GM21576 (cell line): ENCODE measurements around the gene GID8.

Experiments used
- ATAC-seq: cut with Tn5 transposase; IDR thresholded peaks from one replicate; pipeline ENCODE4 v1.9.1; 2021; ENCODE audit warnings: mild to moderate bottlenecking, moderate library complexity; ENCODE audit not compliant: unreplicated experiment

The GID8 gene

DNA sequence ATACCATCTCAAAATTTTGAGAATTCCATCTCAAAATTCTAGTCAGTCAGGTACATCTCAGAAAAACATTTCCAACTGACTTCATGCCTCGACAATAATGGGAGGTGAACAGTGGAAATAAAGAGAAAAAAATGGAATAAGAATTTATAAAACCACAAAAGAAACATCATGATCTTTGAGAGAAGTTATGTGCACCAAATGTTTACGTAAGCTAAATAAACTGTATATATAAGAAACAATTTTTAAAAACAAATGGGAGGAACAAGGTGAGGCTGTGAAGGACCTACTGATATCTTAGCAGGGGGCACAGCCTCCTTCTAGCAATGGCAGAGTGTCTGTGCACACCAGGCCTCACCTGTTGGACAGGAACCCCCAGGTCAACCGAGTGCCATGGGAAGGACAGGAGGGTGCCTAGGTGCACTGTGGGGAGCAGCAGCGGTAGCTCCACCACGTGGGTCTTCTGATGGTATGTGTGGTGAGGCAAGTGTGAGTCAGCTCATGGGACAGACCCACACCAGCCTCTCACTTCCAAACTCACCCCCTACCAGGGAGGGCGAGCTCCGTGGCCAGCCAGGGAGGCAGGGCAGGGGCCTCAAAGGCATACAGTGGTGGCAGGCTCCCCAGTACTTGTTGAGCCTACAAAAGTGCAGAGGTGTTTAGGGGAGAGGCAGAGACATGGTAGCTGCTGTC, 34.9 kb upstream of the GID8 start:
- no peak for ATAC-seq

DNA sequence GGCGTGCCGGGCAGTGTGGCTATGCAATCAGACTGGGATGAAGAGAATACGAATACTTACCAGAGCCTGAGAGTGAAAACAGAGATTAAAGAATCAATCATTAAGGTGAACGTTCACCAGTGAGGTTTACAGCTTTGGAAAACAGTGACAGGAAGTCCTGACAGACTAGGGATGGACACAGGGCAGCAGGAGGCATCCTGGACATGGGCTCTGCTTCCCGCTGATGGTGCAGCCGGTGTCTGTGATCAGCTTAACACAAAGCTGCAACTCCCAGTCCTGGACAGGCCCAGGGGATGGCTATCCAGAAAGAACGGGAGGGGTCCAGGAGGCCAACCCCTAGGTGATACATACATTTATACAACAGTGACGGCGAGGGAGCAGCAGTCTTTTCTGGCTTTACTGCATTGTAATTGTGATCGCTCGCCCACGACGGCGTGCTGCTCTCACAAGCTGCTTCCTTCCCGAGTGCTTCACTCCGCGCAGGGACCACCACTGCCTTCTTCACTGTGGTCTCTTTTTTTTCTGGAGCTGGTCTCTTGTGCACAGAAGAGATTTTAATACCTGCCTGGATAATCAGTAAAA, 32.3 kb upstream of the GID8 start:
- no peak for ATAC-seq

DNA sequence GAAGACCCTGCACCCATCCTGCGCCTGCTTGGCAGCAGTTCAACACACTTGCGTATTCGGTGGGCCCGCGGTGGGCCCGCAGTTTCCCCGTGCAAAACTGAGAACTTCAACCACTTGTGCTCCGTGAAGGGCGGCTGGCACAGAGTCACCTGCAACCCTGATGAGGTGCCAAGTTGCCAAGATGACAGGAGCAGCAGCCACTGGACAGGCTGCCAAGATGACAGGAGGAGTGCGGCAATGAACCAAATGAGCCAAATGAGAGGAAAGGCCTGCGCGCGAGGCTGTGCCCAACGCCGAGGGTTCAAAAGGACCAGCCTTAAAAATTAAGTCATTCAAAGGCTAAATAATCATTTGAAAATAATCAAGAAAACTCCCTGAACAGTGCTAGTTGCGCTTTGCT, 31.7 kb upstream of the GID8 start:
- no peak for ATAC-seq

DNA sequence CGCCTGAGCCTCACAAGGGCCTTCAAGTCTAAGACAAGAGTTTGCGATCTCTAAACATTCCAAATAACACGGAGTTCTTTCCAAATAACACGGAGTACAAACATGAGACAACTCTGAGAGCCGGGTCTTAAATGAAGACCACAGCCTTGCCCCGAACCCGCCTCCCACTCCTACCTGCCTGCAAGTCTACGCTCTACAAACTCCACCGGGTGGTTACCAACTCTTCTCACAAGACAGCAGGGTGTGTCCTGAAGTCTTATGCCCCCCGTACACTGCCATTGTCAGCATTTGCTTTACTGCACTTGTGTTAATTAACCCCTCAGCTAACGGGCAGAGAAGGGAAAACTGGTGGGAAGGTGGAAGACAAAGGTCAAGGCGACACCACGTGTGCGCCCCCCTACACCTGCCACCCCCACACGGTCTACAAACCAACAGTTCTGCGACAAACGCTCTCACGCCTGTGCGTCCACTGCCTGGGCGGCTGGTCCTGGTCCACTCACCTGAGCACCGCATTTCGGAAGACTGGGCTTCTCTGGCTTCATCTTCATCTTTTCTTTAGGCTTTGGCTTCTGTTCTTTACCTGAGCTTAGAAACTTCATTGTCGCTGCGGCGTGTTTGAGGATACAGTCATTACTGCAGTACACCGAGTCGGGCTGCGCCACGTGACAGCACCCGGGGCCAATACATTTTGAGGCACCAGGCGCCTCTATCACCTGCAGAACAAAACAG, 31.1 kb upstream of the GID8 start:
- ATAC-seq: no peak

DNA sequence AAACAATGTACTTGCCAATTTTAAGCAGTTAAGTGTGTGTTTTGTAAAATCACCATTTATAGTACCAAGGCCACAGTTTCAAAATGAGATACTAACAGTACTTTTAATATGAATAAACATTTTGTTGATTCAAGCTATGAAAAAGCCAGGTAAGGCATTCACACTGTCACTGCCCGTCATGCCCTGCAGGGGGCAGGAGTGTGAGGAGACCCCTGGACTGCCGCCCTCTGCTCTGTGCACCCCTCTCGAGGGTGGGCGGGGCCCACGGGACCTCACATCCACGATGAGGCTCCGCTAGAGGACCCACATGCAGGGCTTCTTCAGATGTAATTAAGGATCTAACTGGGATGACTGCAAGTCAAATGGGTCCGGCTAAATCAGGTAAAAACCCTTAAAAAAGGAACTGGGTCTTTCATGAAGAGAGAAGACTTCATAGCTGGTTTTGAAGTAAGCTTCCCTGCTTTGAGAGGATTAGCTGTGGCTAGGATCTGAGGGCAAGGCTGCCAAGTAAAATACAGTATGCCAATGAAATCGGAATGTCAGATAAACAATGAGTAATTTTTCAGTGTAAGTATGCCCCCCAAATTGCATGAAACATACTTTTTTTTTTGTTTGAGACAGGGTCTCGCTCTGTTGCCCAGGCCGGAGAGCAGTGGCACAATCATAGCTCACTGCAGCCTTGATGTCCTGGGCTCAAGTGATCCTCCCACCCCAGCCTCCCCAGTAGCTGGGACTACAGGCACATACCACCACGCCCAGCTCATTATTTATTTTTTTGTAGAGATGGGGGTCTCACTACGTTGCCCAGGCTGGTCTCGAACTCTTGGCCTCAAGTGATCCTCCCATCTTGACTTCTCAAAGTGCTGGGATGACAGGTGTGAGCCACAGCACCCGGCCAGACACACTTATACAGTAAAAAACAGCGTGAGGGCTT, 30.3 kb upstream of the GID8 start:
- ATAC-seq: no peak

DNA sequence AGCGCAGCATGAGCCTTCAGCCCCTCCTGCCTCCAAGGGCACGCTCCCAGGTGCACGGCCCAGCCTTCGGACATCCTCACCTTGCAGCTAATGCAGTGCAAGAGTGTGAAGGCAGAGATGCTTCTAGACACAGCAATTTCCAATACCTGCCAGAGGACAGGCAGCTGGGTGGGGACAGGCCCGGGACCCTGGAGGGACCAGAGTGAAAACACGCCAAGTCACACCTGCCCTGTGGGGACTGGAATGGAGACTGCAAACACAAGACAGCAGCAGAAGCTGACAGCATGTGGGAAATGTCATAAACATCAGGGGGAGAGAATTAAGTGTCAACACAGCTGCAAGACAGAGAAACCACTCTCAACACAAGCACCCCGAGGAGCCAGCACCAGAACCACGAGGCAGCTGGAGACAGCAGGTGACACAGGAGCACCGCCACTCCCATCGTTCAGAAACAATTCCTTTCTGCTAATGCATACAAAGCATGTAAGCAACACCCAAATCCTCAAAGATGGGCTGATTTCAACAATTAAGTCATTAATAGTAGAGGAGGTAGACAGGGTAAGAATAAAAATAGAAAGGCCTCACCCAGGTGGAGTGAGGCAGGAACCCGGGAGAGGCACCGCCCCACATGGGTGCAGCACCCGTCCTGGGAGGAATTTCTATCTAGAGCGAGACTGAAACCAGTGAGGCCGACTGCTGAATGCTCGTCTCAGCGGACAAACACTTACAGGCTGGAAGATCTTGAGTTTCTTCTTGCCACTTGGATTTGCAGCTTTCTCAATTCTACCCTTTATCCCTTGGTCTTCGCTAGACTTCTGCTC, 28.8 kb upstream of the GID8 start:
- ATAC-seq: no peak

DNA sequence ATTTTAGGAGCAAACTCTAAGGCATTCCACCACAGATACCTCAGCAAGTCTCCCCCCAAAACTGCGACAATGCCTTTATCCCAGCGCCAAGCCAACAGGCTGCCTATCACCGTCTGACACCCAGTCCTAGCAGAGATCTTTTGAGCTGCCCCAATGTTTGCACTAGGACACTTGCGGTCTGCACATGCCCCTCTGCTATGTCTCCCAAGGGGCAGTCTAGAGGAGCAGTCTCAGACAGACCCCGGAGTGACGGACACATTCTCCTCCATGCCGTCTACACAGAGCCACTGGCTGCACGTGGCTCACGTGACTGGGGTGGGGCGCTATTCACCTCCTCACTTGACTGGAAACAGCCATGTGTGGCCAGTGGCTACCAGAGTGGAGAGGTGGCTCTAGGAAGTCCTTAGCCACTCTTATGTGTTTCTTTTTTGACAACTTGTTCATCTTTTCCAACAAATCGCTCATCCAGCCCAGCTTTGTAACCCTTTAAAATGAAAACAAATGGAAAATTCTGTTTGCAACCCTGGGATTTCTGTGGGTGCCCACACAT, 27.7 kb upstream of the GID8 start:
- no peak for ATAC-seq

DNA sequence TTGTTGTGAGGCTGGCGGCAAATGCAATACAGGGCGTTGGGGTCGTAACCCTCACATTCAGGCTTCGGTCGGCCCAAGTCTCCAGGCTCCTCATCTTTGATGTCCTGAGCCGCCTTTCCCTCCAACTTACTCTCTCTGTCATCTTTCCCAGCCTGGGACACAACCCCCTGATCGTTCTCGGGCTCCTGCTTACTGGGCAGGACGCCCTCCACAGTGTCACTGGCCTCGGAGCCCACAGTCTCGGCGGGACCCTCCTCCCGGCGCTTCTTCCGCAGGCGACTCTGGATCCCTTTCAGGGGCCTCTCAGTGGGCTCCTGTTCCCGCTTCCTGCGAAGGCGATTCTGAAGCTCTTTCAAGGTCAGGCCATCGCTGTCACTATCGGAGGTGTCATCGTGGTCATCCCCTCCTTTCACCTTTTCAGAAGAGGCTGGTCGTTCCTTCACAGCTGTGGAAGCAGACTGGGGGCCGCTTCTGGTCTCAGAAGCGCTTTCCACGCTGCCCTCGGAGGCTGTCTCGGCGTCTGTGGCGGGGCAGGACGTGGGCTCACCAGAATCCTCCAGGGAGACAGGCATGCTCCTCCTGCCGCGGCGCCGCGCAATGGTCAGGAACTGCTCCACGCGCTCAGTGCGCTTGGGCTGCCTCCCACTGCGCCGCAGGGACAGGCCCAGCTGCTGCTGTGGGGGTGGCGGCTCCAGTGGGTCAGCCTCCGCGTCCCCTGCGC, 27.0 kb upstream of the GID8 start:
- no peak for ATAC-seq

DNA sequence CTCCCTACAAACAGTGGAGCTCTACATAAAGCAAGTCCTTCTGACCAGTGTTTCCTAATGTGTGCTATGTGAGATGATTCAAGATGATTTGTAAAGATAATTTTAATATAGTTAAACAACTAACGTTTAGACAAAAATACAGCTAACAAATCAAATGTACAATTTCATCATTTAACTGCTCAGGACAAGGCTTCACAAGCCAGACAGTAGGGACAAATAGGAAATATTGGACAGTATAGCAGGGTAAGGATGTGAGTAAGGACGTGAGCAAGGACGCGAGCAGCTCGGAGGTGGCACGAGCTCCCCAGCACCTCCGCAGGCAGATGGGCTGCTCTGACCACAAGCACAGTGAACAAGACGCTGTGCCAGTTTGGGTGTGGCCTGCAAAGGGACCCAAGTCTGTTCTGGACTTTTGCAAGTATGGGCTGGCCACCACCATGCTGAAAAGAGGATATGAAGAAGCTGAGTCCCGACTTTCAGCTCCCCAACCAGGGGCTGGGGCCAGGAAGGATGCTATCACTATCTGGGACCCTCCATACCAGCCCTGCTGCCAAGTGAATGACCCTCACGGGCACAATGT, 26.2 kb upstream of the GID8 start:
- no peak for ATAC-seq

DNA sequence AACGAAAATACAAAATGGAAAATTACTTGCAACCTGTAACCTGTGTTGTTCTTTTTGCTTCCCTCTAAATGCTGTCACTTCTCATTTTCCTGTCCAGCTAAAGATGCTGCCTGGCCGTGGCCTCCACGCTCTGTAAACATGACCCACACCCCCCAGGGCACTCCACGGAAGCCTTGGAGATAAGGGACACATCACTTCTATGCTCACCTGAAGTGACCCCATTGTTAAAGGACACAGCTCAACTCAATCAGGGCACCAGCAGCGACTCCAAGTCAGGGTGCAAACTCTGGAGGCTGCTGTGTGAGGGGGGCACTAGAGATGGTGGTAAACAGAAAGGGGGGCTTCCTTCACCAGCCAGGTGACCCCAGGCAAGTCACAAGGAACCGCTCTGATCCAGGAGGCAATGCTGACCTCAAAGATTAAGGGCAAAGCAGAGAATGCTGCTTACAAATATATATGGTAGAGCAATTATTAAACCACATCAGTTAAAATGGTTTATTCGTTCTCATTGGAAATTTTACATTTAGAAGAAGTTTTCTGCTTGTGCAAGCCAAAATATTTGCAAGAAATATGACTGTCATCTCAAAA, 24.8 kb upstream of the GID8 start:
- ATAC-seq: no peak

DNA sequence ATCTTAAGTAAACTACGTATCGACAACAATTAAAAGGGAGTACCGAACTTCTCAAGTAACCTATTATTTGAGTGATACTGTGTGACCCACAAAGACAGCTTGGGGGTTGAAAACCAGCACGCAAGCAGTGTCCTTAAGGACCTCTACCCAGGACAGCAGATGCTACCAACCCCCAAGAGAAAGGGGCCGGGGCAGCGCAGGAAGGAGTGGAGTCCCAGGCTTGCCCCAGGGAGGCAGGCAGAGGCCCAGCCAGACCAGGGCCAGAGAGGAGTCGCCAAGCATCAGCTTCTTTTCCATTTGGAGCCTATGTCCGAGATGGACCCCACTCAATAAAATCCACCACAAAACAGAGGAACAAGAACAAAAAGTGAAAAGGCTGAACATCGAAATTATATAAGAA, 23.5 kb upstream of the GID8 start:
- ATAC-seq: no peak

DNA sequence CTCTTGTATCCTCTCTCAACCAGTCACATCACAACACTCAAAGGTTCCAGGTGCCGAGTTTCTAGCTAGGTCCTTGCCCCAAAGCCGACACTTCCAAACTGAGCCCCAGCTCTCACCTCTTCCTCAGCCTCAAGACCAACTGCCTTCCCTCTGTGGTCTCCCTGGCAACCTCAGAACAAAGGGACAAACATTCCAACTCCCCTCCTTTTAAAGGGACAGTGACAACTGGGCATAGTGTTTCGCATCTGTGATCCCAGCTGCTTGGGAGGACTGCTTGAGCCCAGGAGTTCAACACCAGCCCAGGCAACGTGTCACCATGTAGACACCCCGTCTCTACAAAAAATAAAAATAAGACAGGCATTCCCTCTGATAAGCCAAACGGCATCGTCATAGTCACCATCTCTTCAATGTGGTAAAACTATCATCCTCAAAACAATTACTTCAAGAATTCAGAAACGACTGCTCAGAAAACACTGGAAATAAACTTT, 22.9 kb upstream of the GID8 start:
- ATAC-seq: no peak

DNA sequence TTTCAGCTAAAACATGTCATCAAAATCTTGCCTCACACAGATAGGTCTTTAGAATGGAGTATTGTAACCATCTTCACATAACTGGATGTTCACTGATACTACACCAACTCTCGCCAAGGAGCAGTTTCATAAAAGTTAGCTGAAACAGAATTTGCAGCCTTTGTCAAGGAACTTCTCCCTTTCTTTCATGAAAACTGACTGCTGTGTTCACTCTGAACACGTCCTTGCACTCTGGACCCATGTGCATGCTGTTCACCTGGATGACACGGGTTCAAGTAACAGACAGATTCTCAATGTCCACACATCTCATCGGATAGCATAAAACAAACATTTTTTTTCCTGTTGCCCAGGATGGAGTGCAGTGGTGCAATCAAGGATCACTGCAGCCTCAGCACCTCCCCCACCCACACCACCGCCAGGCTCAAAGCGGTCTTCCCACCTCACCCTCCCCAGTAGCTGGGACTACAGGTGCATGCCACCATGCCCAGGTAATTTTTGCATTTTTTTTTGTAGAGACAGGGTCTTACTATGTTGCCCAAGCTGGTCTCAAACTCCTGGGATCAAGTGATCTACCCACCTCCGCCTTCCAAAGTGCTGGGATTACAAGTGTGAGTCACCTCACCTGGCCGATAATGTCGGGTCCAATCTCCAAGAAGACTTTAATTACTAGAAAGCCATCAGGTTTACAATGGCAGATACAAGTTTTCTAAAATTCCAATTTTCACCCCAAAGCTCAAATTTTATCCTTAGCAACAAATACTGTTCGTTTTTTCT, 21.1 kb upstream of the GID8 start:
- no peak for ATAC-seq

DNA sequence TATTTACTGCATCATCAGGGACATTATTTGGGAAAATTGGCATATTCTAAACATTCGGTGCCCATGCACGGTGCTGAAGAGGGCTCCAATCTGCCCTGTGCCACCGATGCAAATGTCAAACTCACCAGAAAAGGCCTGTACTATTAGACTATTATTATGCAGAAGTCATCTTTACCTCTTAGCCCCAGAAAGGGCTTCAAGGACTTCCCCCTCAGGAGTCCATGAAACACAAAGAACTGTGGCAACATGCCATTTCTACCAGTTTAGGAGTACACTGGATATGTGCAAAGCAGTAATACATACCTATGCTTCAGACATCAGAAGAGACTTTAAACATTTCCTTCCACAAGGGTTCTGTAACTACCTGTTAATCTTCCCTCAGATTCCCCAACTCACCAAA, 20.2 kb upstream of the GID8 start:
- ATAC-seq: no peak

DNA sequence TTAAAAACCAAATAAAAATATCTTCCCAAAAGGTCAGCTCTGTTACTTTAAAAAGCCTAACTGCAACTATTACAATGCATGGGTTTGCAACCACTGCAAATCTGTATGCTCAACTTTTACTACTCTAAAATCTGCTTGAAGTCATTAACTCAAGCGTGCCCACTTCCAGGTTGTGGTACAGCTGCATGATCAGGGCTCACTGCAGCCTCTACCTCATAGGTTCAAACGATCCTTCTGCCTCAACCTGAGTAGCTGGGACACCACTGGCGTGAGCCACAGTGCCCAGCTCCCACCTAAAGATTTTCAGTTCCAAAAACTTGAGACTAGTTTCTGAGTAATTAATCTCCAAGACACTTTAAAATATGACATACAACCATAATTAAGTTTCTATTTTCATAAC, 19.8 kb upstream of the GID8 start:
- no peak for ATAC-seq

DNA sequence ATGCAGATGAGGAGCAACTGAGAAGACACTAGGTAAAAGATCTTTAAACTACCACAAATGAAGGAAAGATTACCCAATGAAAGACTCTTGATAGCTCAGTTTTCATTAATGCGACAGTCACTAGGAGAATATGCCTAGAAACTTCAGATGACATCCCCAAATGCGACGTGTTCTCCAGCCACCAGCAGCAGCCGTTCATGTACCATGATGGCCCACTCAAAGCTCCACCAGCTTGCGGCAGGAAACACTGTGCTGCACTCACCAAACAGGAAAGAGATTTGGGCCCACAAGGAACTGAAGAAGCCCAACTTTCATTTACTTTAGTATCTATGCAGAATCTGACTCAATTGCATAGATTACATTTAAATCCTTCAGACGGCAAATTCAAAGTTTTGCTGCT, 19.1 kb upstream of the GID8 start:
- no peak for ATAC-seq

DNA sequence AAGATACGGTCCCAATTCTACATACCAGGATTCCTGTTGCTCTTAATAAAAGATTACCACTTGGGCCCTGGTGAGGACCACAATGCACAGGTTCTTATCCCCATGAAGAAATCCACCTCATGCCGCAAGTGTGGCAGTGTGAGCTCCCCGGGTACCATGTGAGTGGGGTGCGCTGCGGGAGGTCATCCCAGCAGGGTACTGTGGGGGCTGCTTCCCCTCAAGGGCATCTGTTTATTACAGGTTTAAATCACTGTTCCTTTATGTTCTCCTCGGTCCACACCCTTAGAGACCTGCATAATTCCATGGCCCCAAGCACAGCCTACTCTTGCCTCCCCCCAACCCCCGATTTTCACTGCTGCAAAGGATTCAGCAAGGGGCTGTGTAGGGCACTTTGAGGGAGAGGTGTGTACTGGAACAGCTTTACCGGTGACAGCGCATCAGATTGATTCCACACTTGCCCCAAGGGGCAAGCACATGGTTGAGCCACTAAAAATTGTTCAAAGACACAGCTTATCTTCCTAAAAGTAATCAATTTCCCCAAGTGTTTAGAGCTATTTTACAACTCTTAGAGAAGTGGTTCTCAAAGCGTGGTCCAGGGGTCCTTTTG, 17.8 kb upstream of the GID8 start:
- no peak for ATAC-seq
